ENCODE data around the gene PGM3.

GRCh38 chr6:83220121-83220520 lies 27.1 kb upstream of the PGM3 start:
- TF ChIP-seq POLR2AphosphoS5 (IDR thresholded peaks at IDR 0.05; ENCODE audit: insufficient read depth, low read depth, low read length) (no peak), MYC (IDR thresholded peaks at IDR 0.05; ENCODE audit: low read depth, low read length) (no peak)
- TF ChIP-seq, protein P1, sequence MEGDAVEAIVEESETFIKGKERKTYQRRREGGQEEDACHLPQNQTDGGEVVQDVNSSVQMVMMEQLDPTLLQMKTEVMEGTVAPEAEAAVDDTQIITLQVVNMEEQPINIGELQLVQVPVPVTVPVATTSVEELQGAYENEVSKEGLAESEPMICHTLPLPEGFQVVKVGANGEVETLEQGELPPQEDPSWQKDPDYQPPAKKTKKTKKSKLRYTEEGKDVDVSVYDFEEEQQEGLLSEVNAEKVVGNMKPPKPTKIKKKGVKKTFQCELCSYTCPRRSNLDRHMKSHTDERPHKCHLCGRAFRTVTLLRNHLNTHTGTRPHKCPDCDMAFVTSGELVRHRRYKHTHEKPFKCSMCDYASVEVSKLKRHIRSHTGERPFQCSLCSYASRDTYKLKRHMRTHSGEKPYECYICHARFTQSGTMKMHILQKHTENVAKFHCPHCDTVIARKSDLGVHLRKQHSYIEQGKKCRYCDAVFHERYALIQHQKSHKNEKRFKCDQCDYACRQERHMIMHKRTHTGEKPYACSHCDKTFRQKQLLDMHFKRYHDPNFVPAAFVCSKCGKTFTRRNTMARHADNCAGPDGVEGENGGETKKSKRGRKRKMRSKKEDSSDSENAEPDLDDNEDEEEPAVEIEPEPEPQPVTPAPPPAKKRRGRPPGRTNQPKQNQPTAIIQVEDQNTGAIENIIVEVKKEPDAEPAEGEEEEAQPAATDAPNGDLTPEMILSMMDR (IDR thresholded peaks at IDR 0.05; ENCODE audit: extremely low read depth in 1 of 2, insufficient read depth in 1 of 2, low read depth in 1 of 2, low read length in 2 of 2) = no peak

Data from endothelial cell of umbilical vein (primary cell).